Suprapubic skin (tissue), 4 donors: ENCODE data around the gene LCAT.

ENCODE experiments used
- EP300 ChIP-seq: sonication (generic); formaldehyde crosslinking; IDR thresholded peaks from one replicate; pipeline ENCODE4 v1.6.1; 2017; ENCODE audit warnings: antibody characterized with exemption
- POLR2A ChIP-seq, 2 donors: fragments of 450-650 bp; IDR thresholded peaks; one replicate each; pipeline ENCODE4 v1.6.1; 2017; ENCODE audit warnings: antibody characterized with exemption in 2 of 2, mild to moderate bottlenecking in 2 of 2, moderate library complexity in 2 of 2
- POLR2AphosphoS5 ChIP-seq, 3 donors: sonication (generic); formaldehyde crosslinking; IDR thresholded peaks; one replicate each; pipeline ENCODE4 v1.6.1; 2017; ENCODE audit warnings: antibody characterized with exemption in 3 of 3
- TF ChIP-seq, protein P1 (sequence below), 2 donors: fragments of 200-600 bp in 1 of 2; fragments of 450-650 bp in 1 of 2; sonication (generic) in 1 of 2; IDR thresholded peaks; one replicate each; pipeline ENCODE4 v1.5.1; 2016 to 2019; ENCODE audit warnings: antibody characterized with exemption in 2 of 2, mild to moderate bottlenecking in 1 of 2, moderate library complexity in 1 of 2

GRCh38 chr16:67964477-67965131 is 20.7 kb upstream of the LCAT start:
- TF ChIP-seq, protein P1, sequence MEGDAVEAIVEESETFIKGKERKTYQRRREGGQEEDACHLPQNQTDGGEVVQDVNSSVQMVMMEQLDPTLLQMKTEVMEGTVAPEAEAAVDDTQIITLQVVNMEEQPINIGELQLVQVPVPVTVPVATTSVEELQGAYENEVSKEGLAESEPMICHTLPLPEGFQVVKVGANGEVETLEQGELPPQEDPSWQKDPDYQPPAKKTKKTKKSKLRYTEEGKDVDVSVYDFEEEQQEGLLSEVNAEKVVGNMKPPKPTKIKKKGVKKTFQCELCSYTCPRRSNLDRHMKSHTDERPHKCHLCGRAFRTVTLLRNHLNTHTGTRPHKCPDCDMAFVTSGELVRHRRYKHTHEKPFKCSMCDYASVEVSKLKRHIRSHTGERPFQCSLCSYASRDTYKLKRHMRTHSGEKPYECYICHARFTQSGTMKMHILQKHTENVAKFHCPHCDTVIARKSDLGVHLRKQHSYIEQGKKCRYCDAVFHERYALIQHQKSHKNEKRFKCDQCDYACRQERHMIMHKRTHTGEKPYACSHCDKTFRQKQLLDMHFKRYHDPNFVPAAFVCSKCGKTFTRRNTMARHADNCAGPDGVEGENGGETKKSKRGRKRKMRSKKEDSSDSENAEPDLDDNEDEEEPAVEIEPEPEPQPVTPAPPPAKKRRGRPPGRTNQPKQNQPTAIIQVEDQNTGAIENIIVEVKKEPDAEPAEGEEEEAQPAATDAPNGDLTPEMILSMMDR (IDR thresholded peaks at IDR 0.05) = no peak
- no peak for TF ChIP-seq POLR2A (IDR thresholded peaks at IDR 0.05)
- TF ChIP-seq EP300 = no peak
- no peak for TF ChIP-seq POLR2AphosphoS5 (IDR thresholded peaks at IDR 0.05)
